ENCODE data around the gene POU2F2. TPM values are rescaled to one million over a fixed set of nuclear protein-coding genes. Genes with fewer than 3 reads are reported as not detected.
"Not testable (repeated sequence)": the region's sequence is repeated elsewhere in the genome, so short reads cannot be mapped to it uniquely, and the experiment has no call there.

The POU2F2 gene
- polyA plus RNA-seq, 1 donor, result 2.0 TPM

DNA sequence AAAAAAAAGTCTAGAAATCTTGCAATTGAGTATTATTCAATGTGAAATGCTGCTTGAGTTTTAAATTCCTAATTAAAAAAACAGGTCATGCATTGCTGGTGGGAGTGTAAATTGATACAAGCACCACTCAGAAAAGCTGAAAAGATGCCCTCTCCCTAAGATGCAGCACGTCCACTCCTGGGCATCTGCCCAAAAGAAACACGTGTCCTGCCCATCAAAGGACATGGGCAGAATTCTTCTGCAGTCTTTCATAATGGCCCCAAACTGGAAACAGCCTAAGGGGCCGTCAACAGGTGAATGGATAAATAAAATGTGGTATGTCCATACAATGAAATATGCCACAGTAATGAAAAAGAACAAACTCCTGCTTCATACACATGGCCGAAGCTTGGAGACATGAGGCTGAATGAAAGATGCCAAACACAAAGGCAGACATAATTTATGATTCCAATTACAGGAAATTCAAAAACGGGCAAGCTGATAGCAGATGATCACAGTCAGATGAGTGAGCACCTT, 7.8 kb downstream of the POU2F2 start:
- no peak for DNase-seq

DNA sequence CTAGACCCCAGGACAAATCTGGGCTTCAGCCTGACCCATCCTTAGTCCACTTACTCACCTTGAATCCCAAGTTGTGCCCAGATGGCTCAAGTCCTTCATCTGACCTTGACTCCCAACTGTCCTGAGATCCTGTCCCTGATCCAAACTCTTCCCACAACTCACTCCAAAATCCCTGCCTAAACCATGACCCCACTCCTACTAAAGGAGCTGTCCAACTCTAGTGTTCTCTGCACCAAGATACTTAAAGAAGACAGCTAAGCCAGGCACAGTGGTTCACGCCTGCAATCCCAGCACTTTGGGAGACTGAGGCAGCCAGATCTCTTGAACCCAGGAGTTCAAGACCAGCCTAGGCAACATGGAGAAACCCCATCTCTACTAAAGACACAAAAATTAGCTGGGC, 8.5 kb downstream of the POU2F2 start:
- no peak for DNase-seq

- no peak for DNase-seq
Observed at GRCh38 chr19:42122691-42123607, 9.3 kb downstream of the POU2F2 start.

DNA sequence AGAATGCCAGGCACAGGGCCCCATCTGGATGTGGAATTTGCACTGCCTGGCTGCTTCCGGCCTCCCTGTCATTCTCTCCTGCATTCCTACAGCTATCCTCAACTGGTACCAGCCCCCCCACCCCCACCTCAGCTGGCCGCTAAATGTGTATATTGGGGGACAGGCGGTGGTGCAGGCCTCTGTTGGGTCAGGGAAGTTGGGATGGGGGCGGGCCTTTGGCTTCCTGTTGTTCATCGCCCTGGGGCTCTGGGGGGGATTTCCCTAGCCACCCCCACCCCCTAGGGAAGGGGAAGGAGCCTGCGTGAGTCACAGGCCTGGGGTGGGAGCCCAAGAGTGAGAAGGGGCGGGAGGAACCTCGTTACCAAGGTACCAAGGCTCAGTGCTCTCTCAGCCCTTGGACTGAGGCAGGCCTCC, 10.6 kb downstream of the POU2F2 start:
- DNase-seq, result no peak

DNA sequence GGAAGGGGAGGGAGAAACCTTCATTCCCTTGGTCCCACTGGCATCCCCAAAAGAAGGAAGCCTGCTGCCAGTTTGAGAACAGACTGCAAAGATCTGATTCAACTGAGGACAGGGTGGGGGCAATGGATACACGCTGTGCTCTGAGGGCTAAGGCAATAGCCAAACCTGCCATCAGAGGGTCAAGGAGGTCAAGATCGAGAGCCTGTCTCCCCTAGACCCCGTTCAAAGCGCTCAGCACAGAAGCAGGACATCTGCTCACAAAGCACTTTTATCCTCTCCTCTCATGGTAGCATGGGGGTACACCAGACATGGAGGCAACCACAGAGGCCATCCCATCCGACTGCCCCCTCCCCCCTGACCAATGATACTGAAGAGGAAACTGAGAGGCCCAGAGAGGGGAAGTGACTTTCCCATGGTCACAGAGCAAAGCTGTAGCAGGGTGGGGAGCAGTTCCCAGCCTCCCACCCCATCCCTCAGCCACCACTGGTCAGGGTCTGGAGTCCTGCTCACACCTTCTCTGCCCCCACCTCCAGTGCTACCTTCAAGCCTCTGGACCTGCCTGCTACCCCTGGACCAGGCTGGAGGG, 11.1 kb downstream of the POU2F2 start:
- no peak for DNase-seq

DNA sequence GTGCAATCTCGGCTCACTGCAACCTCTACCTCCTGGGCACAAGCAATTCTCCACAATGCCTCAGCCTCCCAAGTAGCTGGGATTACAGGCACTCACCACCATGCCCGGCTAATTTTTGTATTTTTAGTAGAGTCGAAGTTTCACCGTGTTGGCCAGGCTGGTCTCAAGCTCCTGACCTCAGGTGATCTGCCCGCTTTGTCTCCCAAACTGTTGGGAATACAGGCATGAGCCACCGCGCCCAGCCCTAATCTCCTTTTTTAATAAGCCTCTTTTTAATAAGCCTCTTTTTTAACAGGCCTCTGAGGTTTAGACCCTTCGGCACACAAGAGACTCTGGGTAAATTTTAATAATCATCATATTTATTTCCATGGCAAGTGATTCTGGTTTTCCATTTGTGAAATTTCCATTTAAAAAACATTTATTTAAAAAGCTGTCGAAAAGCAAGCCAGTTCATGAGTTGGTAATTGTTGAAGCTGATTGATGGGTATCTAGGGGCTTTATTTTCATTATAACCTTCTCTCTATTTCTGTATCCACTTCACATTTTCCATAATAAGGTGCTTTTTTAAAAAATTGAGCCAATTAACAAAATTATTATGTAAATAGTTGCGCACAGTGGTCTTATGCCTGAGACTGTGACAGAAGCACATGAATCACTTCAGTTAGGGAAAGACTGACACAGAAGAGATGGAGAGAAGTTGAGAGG, 11.8 kb downstream of the POU2F2 start:
- no peak for DNase-seq

DNA sequence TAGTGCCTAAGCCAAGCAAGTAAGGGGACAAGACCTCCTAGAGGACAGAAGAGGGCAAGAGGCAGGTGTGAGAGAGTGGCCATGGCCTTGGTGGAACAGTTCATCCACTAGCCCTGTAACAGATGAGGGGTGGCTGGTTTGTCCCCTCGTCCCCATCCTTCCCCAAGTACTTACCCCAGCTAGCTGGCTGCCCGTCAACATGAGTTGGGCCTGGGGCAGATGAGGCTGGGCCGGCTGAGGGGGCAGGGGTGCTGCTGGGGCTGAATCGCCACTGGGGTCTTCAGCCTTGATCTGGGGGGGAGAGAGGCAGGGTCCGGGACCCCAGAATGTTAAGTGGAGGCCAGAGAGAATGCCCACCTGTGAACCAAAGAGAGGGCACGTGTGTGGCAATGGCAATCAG, 15.2 kb downstream of the POU2F2 start:
- DNase-seq, result no peak

DNA sequence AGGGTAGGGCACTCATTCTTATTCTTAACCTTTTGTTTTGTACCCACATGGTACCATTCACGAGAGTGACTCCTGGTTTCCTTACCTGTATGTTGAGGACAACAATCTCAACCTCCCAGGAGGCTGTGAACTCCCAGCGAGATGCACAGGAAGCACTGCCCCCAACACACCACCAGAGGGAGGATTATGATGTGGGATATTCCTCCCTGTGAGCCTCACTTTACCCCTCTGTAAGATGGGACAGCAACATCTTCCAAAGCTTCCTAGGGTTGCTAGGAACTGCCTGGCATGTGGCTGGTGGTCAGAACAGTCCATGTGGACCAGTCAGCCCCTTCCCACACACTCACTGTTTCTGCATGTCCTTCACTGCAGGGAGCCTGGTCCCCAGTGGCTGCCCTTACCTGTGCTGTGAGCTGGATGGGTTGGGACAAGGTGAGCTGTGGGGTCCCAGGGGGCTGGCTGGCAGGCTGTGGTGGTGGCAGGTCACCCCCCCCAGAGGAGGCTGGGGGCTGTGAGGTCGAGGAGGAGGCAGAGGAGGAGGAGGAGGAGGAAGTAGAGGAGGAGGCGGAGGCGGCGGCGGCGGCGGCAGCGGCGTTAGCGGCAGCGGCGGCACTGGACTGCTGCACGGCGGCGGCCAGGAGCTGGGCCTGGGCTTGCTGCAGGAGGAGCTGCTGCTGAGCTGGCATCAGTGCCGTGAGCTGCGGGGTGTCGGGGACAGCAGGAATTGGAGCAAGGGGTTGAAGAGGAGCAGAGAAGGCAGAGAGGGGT, 15.8 kb downstream of the POU2F2 start:
- no peak for DNase-seq

DNA sequence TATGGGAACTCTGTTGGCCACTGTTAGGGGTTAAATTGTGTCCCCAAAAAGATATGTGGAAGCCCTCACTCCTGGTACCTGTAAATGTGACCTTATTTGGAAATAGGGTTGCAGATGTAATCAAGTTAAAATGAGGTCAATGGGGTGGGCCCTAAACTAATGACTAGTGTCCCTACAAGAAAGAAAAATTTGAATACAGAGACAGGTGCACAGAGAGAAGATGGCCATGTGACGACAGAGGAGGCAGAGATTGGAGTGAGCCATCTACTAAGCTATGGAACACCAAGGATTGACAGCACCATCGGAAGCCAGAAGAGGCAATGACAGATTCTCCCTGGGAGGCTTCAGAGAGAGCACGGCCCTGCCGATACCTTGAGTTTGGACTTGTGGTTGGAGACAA, 16.5 kb downstream of the POU2F2 start:
- no peak for DNase-seq

DNA sequence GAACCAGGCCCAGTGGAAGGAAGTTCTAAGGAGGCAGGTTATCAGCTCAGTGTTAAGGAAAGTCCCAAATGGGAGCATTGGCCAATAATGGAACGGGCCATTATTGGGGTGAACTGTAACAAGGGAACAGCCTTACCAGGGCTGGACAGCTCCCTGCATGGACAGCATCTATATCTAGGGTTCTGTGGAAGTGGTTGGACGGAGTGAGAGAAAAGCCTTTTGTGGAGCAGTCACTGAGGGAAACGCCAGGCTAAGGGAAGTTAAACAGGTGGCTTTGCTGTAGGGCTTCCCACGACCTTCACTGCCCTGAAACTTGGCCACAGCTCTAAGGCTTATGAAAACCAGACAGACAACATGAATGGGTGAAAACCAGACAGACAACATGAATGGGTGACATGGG, 17.0 kb downstream of the POU2F2 start:
- no peak for DNase-seq

- DNase-seq, result no peak
Observed at GRCh38 chr19:42114412-42114811, 17.8 kb downstream of the POU2F2 start.

GRCh38 chr19:42113641-42114348, 18.5 kb downstream of the POU2F2 start:
- DNase-seq, result no peak

GRCh38 chr19:42111811-42112210, 20.4 kb downstream of the POU2F2 start:
- no peak for DNase-seq

GRCh38 chr19:42111384-42111783, 20.9 kb downstream of the POU2F2 start:
- no peak for DNase-seq

GRCh38 chr19:42110658-42111057, 21.6 kb downstream of the POU2F2 start:
- no peak for DNase-seq

- no peak for DNase-seq
Observed at GRCh38 chr19:42109896-42110295, 22.4 kb downstream of the POU2F2 start.

DNA sequence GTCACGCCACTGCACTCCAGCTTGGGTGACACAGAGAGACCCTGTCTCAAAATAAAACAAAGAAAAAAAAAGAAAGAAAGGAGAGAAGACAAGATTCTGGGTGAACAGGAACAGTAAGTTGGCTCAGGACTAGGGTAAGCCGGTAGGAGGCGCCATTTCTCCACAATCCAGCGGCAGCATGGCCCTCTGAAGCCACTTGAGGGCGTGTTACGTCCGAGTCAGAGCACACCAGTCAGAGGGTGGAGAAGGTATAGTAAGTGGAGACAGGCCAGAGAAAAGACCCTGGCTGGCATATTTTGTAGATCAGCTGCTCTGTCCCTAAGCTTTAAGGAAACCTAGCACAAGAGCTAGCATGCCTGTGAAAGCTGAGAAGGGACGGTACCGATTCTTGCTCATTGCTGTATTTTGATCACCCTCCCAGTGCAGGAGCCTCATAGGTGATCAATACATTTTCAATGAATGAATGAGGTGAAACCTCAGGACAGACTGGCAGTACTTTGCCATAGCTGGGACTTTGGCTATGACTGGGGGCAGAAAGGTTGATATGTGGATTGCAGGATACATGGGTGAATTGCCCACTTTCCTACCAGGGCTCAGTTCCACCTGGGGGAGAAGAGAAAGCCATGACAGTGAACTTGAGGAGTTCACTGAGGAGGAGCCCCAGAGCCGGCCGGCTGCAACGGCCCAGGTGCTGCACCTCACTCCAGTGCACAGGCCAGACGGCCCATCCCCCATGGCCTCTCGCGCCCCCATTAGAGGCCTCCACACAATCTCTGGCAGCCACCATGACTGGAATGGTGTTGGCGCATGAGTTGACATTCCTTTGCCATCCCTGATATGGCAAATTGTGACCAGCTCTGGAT, 23.5 kb downstream of the POU2F2 start:
- DNase-seq, result peak; percentile 69

DNA sequence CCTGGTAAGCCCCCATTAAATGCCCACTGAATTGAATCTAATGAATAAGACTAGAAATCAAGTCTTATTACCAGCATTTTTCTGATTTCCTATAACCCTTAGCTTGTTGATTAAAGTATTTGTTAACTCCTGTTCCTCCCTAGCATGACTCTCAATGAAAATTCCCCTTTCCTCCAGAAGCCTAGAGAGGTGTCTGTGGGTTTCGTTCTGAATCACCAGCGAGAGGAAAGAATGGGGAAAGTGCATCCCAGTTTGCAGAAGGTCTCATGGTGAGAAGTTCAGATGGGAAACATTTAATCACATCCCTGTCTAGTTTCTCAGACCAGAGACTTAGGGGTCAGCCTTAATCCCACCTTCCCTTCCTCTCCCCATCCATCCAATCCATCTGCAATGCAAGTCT, 26.9 kb downstream of the POU2F2 start:
- no peak for DNase-seq

- no peak for DNase-seq
Observed at GRCh38 chr19:42102877-42103276, 29.4 kb downstream of the POU2F2 start.

DNA sequence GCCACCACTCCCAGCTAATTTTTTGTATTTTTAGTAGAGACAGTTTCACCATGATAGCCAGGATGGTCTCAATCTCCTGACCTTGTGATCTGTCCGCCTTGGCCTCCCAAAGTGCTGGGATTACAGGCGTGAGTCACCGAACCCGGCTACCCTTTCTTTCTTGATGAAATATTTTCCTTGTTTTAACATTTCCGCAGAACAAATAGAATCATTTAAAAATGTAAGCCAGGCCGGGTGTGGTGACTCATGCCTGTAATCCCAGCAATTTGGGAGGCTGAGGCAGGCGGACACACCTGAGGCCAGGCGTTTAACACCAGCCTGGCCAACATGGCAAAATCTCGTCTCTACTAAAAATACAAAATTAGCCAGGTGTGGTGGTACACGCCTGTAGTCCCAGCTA, 32.0 kb downstream of the POU2F2 start:
- not testable (repeated sequence) for DNase-seq

All from hindlimb muscle (tissue), 1 donor.